ENCODE measurements around the gene ESRRA. TPM values are rescaled to one million over a fixed set of nuclear protein-coding genes. Genes with fewer than 3 reads are reported as not detected.

The ESRRA gene
- total and polyA plus RNA-seq, 10 of the 15 experiments (the other 5 are each of a cell fraction or from before 2014, with no cell fraction given) = 0.32 to 48.9 (median 12.6) TPM

- TF ChIP-seq, protein P1, sequence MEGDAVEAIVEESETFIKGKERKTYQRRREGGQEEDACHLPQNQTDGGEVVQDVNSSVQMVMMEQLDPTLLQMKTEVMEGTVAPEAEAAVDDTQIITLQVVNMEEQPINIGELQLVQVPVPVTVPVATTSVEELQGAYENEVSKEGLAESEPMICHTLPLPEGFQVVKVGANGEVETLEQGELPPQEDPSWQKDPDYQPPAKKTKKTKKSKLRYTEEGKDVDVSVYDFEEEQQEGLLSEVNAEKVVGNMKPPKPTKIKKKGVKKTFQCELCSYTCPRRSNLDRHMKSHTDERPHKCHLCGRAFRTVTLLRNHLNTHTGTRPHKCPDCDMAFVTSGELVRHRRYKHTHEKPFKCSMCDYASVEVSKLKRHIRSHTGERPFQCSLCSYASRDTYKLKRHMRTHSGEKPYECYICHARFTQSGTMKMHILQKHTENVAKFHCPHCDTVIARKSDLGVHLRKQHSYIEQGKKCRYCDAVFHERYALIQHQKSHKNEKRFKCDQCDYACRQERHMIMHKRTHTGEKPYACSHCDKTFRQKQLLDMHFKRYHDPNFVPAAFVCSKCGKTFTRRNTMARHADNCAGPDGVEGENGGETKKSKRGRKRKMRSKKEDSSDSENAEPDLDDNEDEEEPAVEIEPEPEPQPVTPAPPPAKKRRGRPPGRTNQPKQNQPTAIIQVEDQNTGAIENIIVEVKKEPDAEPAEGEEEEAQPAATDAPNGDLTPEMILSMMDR (IDR thresholded peaks at IDR 0.05 in 2 of 3, conservative IDR thresholded peaks at IDR 0.05 in 1 of 3; ENCODE audit: control insufficient read depth in 2 of 3, extremely low read depth in 1 of 3, insufficient read depth in 1 of 3, low read depth in 3 of 3, low read length in 3 of 3) = peak; percentile 67 to 95 (median 79)
- 0 out of 4 replicates have a peak, but pooled peaks of 1 of the 2 experiments have one; percentile 29 for TF ChIP-seq BHLHE40 (IDR thresholded peaks at IDR 0.05; ENCODE audit: borderline replicate concordance in 1 of 2, low read depth in 2 of 2, low read length in 1 of 2)
- TF ChIP-seq GATAD2B (conservative IDR thresholded peaks at IDR 0.05; ENCODE audit: low read depth) = peak; percentile 44; the same call in 1 of the 2 replicates
- TF ChIP-seq CREB1 (IDR thresholded peaks at IDR 0.05; ENCODE audit: low read depth) = 0 out of 2 replicates have a peak, but pooled peaks have one; percentile 19
- peak; percentile 80 for TF ChIP-seq RAD21 (IDR thresholded peaks at IDR 0.05; ENCODE audit: insufficient read depth, low read depth, low read length)
- 0 out of 2 replicates have a peak, but pooled peaks have one; percentile 23 for TF ChIP-seq DPF2 (IDR thresholded peaks at IDR 0.05)
- no peak for TF ChIP-seq CHD4 (IDR thresholded peaks at IDR 0.05)
- 0 out of 2 replicates have a peak, but pooled peaks have one; percentile 14 for TF ChIP-seq ATF7 (IDR thresholded peaks at IDR 0.05; ENCODE audit: low read depth)
- TF ChIP-seq YY1 (IDR thresholded peaks at IDR 0.05; ENCODE audit: low read depth, low read length) = 0 out of 2 replicates have a peak, but pooled peaks have one; percentile 42
- TF ChIP-seq, protein P2, sequence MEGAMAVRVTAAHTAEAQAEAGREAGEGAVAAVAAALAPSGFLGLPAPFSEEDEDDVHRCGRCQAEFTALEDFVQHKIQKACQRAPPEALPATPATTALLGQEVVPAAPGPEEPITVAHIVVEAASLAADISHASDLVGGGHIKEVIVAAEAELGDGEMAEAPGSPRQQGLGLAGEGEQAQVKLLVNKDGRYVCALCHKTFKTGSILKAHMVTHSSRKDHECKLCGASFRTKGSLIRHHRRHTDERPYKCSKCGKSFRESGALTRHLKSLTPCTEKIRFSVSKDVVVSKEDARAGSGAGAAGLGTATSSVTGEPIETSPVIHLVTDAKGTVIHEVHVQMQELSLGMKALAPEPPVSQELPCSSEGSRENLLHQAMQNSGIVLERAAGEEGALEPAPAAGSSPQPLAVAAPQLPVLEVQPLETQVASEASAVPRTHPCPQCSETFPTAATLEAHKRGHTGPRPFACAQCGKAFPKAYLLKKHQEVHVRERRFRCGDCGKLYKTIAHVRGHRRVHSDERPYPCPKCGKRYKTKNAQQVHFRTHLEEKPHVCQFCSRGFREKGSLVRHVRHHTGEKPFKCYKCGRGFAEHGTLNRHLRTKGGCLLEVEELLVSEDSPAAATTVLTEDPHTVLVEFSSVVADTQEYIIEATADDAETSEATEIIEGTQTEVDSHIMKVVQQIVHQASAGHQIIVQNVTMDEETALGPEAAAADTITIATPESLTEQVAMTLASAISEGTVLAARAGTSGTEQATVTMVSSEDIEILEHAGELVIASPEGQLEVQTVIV (IDR thresholded peaks at IDR 0.05; ENCODE audit: borderline replicate concordance, partially characterized antibody) = peak; percentile 23
- TF ChIP-seq, protein P3, sequence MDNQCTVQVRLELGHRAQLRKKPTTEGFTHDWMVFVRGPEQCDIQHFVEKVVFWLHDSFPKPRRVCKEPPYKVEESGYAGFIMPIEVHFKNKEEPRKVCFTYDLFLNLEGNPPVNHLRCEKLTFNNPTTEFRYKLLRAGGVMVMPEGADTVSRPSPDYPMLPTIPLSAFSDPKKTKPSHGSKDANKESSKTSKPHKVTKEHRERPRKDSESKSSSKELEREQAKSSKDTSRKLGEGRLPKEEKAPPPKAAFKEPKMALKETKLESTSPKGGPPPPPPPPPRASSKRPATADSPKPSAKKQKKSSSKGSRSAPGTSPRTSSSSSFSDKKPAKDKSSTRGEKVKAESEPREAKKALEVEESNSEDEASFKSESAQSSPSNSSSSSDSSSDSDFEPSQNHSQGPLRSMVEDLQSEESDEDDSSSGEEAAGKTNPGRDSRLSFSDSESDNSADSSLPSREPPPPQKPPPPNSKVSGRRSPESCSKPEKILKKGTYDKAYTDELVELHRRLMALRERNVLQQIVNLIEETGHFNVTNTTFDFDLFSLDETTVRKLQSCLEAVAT (IDR thresholded peaks at IDR 0.05) = no peak
- TF ChIP-seq ZBTB33 (IDR thresholded peaks at IDR 0.05) = peak; percentile 22; the same call in 1 of the 2 replicates
- peak; percentile 46 for TF ChIP-seq RELA (IDR thresholded peaks at IDR 0.05; ENCODE audit: borderline replicate concordance, partially characterized antibody)
- peak; percentile 53; the same call in 1 of the 2 replicates for TF ChIP-seq NBN (IDR thresholded peaks at IDR 0.05)
- TF ChIP-seq, protein P4, sequence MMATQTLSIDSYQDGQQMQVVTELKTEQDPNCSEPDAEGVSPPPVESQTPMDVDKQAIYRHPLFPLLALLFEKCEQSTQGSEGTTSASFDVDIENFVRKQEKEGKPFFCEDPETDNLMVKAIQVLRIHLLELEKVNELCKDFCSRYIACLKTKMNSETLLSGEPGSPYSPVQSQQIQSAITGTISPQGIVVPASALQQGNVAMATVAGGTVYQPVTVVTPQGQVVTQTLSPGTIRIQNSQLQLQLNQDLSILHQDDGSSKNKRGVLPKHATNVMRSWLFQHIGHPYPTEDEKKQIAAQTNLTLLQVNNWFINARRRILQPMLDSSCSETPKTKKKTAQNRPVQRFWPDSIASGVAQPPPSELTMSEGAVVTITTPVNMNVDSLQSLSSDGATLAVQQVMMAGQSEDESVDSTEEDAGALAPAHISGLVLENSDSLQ (IDR thresholded peaks at IDR 0.05) = peak; percentile 18; the same call in 1 of the 2 replicates
- no peak for TF ChIP-seq NFIC (IDR thresholded peaks at IDR 0.05; ENCODE audit: low read depth, low read length)
- TF ChIP-seq BACH1 (IDR thresholded peaks at IDR 0.05; ENCODE audit: borderline replicate concordance) = 0 out of 2 replicates have a peak, but pooled peaks have one; percentile 16
- no peak for TF ChIP-seq USF2 (IDR thresholded peaks at IDR 0.05; ENCODE audit: borderline replicate concordance, low read depth, low read length)
These were observed 50.0 kb downstream of the ESRRA start (continued) for GRCh38 chr11:64355078-64355940.
